Measurements from ENCODE around the gene NAA80. TPM values are rescaled to one million over a fixed set of nuclear protein-coding genes. Genes with fewer than 3 reads are reported as not detected.

The NAA80 gene
- total and polyA plus RNA-seq, 2 of the 8 experiments (the other 6 are each of a cell fraction or from before 2014, with no cell fraction given) = 11.3 to 16.7 TPM

DNA sequence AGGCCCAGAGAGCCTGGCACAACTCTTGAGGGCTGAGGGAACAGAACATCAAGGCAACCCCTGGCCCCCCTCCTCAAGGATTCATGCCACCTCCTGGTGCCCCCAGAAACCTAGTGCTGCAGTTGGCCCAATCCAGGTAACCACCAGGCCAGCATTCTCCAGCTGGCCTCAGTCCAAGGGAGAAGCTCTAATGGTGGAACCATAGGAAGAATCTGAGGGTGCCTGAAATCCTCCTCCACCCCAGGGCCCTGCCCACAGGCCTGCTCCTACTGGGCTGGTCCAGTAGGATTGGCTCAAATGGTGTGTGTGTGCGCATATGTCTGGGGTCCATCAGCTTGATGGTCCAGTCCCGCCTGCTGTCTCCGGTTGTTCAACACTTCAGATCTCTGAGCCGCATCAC lies 15.6 kb upstream of the NAA80 start:
- H4K5ac ChIP-seq (ENCODE audit: insufficient read length, low read depth, low read length) = no peak overlapping the region
- no peak overlapping the region for H2AK5ac ChIP-seq (ENCODE audit: low read depth, low read length)
- H3K79me1 ChIP-seq (ENCODE audit: low read depth, low read length) = peaks cover 10% of the 10 kb centered on the region
- H3K9ac ChIP-seq (replicated peaks in 1 of 4; ENCODE audit: extremely low read depth in 1 of 4, low read depth in 3 of 4, low read length in 3 of 4) = no peak overlapping the region
- TF ChIP-seq YY1 (IDR thresholded peaks at IDR 0.05; ENCODE audit: low read depth, low read length) (no peak), SP2 (IDR thresholded peaks at IDR 0.05; ENCODE audit: low read length) (no peak)
- TF ChIP-seq, protein P1, sequence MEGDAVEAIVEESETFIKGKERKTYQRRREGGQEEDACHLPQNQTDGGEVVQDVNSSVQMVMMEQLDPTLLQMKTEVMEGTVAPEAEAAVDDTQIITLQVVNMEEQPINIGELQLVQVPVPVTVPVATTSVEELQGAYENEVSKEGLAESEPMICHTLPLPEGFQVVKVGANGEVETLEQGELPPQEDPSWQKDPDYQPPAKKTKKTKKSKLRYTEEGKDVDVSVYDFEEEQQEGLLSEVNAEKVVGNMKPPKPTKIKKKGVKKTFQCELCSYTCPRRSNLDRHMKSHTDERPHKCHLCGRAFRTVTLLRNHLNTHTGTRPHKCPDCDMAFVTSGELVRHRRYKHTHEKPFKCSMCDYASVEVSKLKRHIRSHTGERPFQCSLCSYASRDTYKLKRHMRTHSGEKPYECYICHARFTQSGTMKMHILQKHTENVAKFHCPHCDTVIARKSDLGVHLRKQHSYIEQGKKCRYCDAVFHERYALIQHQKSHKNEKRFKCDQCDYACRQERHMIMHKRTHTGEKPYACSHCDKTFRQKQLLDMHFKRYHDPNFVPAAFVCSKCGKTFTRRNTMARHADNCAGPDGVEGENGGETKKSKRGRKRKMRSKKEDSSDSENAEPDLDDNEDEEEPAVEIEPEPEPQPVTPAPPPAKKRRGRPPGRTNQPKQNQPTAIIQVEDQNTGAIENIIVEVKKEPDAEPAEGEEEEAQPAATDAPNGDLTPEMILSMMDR (IDR thresholded peaks at IDR 0.05; ENCODE audit: control extremely low read depth in 1 of 3, insufficient read depth in 1 of 3, low read depth in 1 of 3, low read length in 3 of 3) = no peak
- TF ChIP-seq, protein P2, sequence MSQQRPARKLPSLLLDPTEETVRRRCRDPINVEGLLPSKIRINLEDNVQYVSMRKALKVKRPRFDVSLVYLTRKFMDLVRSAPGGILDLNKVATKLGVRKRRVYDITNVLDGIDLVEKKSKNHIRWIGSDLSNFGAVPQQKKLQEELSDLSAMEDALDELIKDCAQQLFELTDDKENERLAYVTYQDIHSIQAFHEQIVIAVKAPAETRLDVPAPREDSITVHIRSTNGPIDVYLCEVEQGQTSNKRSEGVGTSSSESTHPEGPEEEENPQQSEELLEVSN (IDR thresholded peaks at IDR 0.05) = no peak
- peaks cover 0 to 15% of the 10 kb centered on the region in 2 experiments; a peak in 3 of 4 replicates for H3K79me2 ChIP-seq (ENCODE audit: control insufficient read depth in 1 of 2, insufficient read depth in 2 of 2, low read length in 2 of 2)
- WGBS, 2 experiments (ENCODE audit: extremely low coverage in 1 of 2, insufficient coverage in 1 of 2, insufficient read length in 1 of 2, insufficient replicate concordance in 2 of 2, low coverage in 1 of 2, low lambda C conversion rate in 2 of 2, missing lambda C conversion rate in 1 of 2) = 100% methylated on average over 4 of the region's 4 CpGs; no CpG with 5 or more reads in 1 of the 2 experiments
- H4K8ac ChIP-seq (ENCODE audit: extremely low read depth, insufficient read depth, low read length) = no peak overlapping the region
- H3K14ac ChIP-seq (ENCODE audit: insufficient read length) = no peak overlapping the region
- peaks cover 3 to 8% of the 10 kb centered on the region in 2 experiments; a peak in 1 of 4 replicates for H3K9me3 ChIP-seq (ENCODE audit: insufficient read depth in 2 of 2, low read depth in 1 of 2, low read length in 1 of 2)
- no peaks in the 10 kb centered on the region for H3K27me3 ChIP-seq (replicated peaks in 1 of 4; ENCODE audit: control insufficient read depth in 3 of 4, extremely low read depth in 1 of 4, insufficient read depth in 3 of 4, low read length in 3 of 4)
- no peak overlapping the region for H2BK5ac ChIP-seq (ENCODE audit: low read depth, low read length)
- no peak for FAIRE-seq
- H3K4me2 ChIP-seq (ENCODE audit: insufficient read depth in 1 of 2, low read depth in 2 of 2, low read length in 2 of 2) = no peak overlapping the region
- H3K4me3 ChIP-seq (ENCODE audit: extremely low read depth in 1 of 4, insufficient read depth in 2 of 4, low read depth in 3 of 4, low read length in 4 of 4) = no peak overlapping the region
- H3K27ac ChIP-seq (ENCODE audit: low read depth, low read length) = no peak overlapping the region
- H2BK15ac ChIP-seq (ENCODE audit: low read length) = no peak overlapping the region
- no peak overlapping the region for H3K23ac ChIP-seq (ENCODE audit: insufficient read length)
- H3K36me3 ChIP-seq (ENCODE audit: control insufficient read depth in 2 of 4, insufficient read depth in 4 of 4, low read length in 3 of 4) = peaks cover 13 to 32% (median 26%) of the 10 kb centered on the region in 4 experiments
- H2AFZ ChIP-seq (ENCODE audit: low read length) = no peak overlapping the region
- H4K91ac ChIP-seq (replicated peaks; ENCODE audit: insufficient read length, low read length) = no peak overlapping the region
- H3K4me1 ChIP-seq (replicated peaks in 1 of 4; ENCODE audit: control insufficient read depth in 3 of 4, insufficient read depth in 4 of 4, low read length in 3 of 4) = peaks cover 0 to 4% (median 2%) of the 10 kb centered on the region in 4 experiments; a peak in 3 of 7 replicates
- no peak overlapping the region for H3K18ac ChIP-seq (ENCODE audit: extremely low read depth, low read length)
- no peak overlapping the region for H2BK12ac ChIP-seq (ENCODE audit: low read depth, low read length)
- no peak overlapping the region for H2BK20ac ChIP-seq (ENCODE audit: low read length)
- no peak overlapping the region for H3K56ac ChIP-seq (replicated peaks; ENCODE audit: insufficient read length, low read depth, low read length)
- no peaks in the 10 kb centered on the region for H3K23me2 ChIP-seq (ENCODE audit: low read depth, low read length)
- ChIA-PET POLR2A (ENCODE audit: partially characterized antibody) (interaction anchor here (0.9 to 12.6 kb wide), 6 partner anchors 13 to 113 kb away, joined by 3 to 149 read pairs (median 4); partner anchors contain the start of genes CYB561D2, HYAL1, HYAL3 and NAA80), CTCF (ENCODE audit: partially characterized antibody) (interaction anchor here (0.6 to 1.8 kb wide), 11 partner anchors 9 to 657 kb away, joined by 3 to 12 read pairs (median 3); partner anchors contain the start of genes HYAL3, LSMEM2 and NAA80)
- H2BK120ac ChIP-seq (replicated peaks; ENCODE audit: low read depth, low read length) = no peak overlapping the region
- no peak for DNase-seq (ENCODE audit: low read depth in 1 of 2, low spot score in 2 of 2)
- H3K4ac ChIP-seq (replicated peaks; ENCODE audit: insufficient read length, low read depth, low read length) = no peak overlapping the region
- H4K20me1 ChIP-seq (replicated peaks in 1 of 2; ENCODE audit: control insufficient read depth in 1 of 2, insufficient read depth in 2 of 2, low read length in 2 of 2) = peaks cover 16 to 28% of the 10 kb centered on the region in 2 experiments

Data from H1 (cell line).